Glutamatergic neuron (in vitro differentiated cells): Measurements from ENCODE around the gene POU3F1. TPM values are rescaled to one million over a fixed set of nuclear protein-coding genes. Genes with fewer than 3 reads are reported as not detected.

Experiments used
- DNase-seq: peaks from one replicate; pipeline ENCODE4 v3.0.0; 2022
- H3K27ac Mint-ChIP-seq: one replicate; pipeline ENCODE4 v1.8.0; 2020; ENCODE audit warnings: mild to moderate bottlenecking, mixed read lengths, inconsistent platforms; ENCODE audit not compliant: unreplicated experiment
- H3K27me3 Mint-ChIP-seq: one replicate; pipeline ENCODE4 v1.8.0; 2020; ENCODE audit warnings: mild to moderate bottlenecking, moderate library complexity, mixed read lengths, inconsistent platforms; ENCODE audit not compliant: unreplicated experiment
- H3K36me3 Mint-ChIP-seq: one replicate; pipeline ENCODE4 v1.8.0; 2020; ENCODE audit warnings: mild to moderate bottlenecking, mixed read lengths, inconsistent platforms; ENCODE audit not compliant: unreplicated experiment
- H3K4me1 Mint-ChIP-seq: one replicate; pipeline ENCODE4 v1.8.0; 2020; ENCODE audit warnings: mild to moderate bottlenecking, low read depth, mixed read lengths, inconsistent platforms; ENCODE audit not compliant: unreplicated experiment
- H3K4me3 Mint-ChIP-seq: one replicate; pipeline ENCODE4 v1.8.0; 2020; ENCODE audit warnings: mild to moderate bottlenecking, mixed read lengths, inconsistent platforms; ENCODE audit not compliant: unreplicated experiment
- H3K9me3 Mint-ChIP-seq: one replicate; pipeline ENCODE4 v1.8.0; 2020; ENCODE audit warnings: mild to moderate bottlenecking, moderate library complexity, mixed read lengths, inconsistent platforms; ENCODE audit not compliant: unreplicated experiment
- CTCF ChIP-seq: fragments of 200-600 bp; sonication (generic); IDR thresholded peaks from one replicate; pipeline ENCODE4 v1.5.0; 2021; ENCODE audit not compliant: partially characterized antibody, unreplicated experiment
- total RNA-seq: library from RNA; stranded (reverse); fragmentation: NEBNext Ultra II Directional; extraction: Animal tissue kit (Norgen Biotek cat#: 25700); gene quantifications from one replicate; pipeline ENCODE4 v1.2.1, GENCODE V29; 2021; ENCODE audit not compliant: unreplicated experiment

POU3F1 gene
- total RNA-seq, 1 donor from 2014 or later = 9.3 TPM

GRCh38 chr1:38063616-38064015 is 17.0 kb upstream of the POU3F1 start:
- DNase-seq = no peak
- TF ChIP-seq CTCF = no peak
- H3K36me3 Mint-ChIP-seq = no peaks in the 10 kb centered on the region
- peaks cover 8% of the 10 kb centered on the region for H3K9me3 Mint-ChIP-seq
- H3K4me3 Mint-ChIP-seq = peak overlapping the region; percentile 12
- H3K27ac Mint-ChIP-seq = no peak overlapping the region
- peaks cover 1% of the 10 kb centered on the region for H3K27me3 Mint-ChIP-seq
- peaks cover 24% of the 10 kb centered on the region for H3K4me1 Mint-ChIP-seq

DNA sequence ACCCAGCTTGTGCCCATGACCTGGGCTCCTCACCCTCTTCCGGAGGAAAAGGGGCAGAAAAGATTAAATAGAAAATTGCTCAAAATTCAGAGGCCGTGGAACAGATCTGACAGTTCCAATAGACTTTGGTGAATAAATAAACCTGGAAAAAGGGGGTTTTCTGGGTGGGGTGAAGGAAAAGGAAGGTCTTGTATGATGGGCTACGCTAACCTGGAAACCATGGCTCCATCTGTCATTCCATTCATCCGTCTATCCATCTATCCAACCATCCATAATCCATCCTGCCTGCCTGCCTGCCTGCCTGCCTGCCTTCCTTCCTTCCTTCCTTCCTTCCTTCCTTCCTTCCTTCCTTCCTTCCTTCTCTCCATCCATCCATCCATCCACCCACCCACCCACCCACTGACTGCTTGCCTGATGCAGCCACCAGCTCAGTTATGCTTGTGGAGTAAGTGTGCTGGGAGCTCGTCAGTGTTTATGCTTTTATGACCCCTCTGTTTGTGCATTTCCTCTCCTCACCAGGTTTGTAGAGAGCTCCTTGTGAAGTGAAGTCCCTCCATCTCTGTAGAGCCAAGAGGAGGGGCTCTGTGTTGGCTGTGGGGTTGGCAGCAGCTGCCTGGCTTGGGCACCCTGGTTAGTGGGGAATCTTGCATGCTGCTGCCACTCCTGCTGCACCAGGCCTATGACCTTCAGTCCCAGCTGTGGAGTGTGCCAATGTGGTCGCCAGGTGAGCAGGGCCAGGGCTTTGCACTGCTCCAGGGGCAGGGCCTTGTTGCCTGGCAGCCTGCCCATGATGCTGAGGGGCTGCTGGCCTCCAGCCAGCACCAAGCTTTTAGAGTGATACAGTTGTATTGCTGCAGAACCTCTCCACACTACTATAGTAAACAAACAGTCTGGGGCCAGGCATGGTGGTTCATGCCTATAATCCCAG is 16.0 kb upstream of the POU3F1 start:
- Mint-ChIP-seq H3K27ac (no peak overlapping the region), H3K27me3 (no peaks in the 10 kb centered on the region), H3K4me3 (no peak overlapping the region), H3K36me3 (no peaks in the 10 kb centered on the region), H3K4me1 (peaks cover 22% of the 10 kb centered on the region), H3K9me3 (peaks cover 7% of the 10 kb centered on the region)
- DNase-seq = no peak
- no peak for TF ChIP-seq CTCF

GRCh38 chr1:38061883-38062328 is 15.3 kb upstream of the POU3F1 start:
- no peaks in the 10 kb centered on the region for H3K27me3 Mint-ChIP-seq
- no peak overlapping the region for H3K4me3 Mint-ChIP-seq
- no peak for TF ChIP-seq CTCF
- DNase-seq = no peak
- H3K27ac Mint-ChIP-seq = no peak overlapping the region
- H3K36me3 Mint-ChIP-seq = no peaks in the 10 kb centered on the region
- H3K4me1 Mint-ChIP-seq = peaks cover 17% of the 10 kb centered on the region
- peaks cover 7% of the 10 kb centered on the region for H3K9me3 Mint-ChIP-seq

GRCh38 chr1:38061290-38061689 is 14.7 kb upstream of the POU3F1 start:
- H3K36me3 Mint-ChIP-seq = no peaks in the 10 kb centered on the region
- no peaks in the 10 kb centered on the region for H3K27me3 Mint-ChIP-seq
- no peak for TF ChIP-seq CTCF
- no peak for DNase-seq
- H3K4me3 Mint-ChIP-seq = no peak overlapping the region
- peaks cover 17% of the 10 kb centered on the region for H3K4me1 Mint-ChIP-seq
- H3K9me3 Mint-ChIP-seq = peaks cover 7% of the 10 kb centered on the region
- H3K27ac Mint-ChIP-seq = no peak overlapping the region

DNA sequence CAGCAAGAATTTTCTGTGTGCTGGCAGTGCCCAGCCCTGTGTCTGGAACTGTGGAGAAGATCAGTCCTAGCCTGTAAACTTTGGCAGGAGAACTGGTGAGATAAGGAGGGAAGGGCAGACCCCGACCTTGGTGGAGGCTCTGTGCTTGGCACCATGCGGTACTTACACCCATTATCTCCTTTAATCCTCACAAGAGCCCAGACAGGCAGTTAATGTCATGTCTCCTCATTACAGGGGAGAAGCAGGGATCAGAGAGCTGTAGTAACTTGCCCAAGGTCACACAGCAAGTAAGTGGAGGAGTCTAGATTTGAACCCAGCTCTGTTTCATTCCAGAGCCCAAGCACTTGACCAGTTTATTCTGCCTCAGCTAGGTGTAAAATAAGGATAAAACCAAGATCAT is 13.9 kb upstream of the POU3F1 start:
- no peaks in the 10 kb centered on the region for H3K36me3 Mint-ChIP-seq

More for the DNA sequence above, 13.9 kb upstream of the POU3F1 start:
- Mint-ChIP-seq H3K27ac (no peak overlapping the region), H3K4me3 (no peak overlapping the region), H3K4me1 (peaks cover 17% of the 10 kb centered on the region), H3K9me3 (peaks cover 7% of the 10 kb centered on the region), H3K27me3 (no peaks in the 10 kb centered on the region)
- no peak for DNase-seq
- no peak for TF ChIP-seq CTCF
